CD4-positive, CD25-positive, alpha-beta regulatory T cell (primary cell): ENCODE data around the gene ZNF804B. TPM values are rescaled to one million over a fixed set of nuclear protein-coding genes. Genes with fewer than 3 reads are reported as not detected.

ENCODE experiments used
- ATAC-seq, 2 donors: fragments of 150-1000 bp; cut with Tn5 transposase; one replicate each; pipeline ENCODE4 v1.10.0; 2021; ENCODE audit warnings: low read depth in 2 of 2, moderate number of reproducible peaks in 2 of 2, moderate library complexity in 1 of 2
- DNase-seq, 3 donors: peaks; one replicate each; pipeline versions ENCODE4 v3.0.0 to v3.0.0-alpha.2; 2012 to 2022; ENCODE audit warnings: mixed read lengths in 1 of 3
- H3K27ac ChIP-seq: one replicate; pipeline ENCODE4 v1.7.0; 2013; ENCODE audit warnings: mild to moderate bottlenecking, low read length; ENCODE audit not compliant: insufficient read depth, poor library complexity, severe bottlenecking
- H3K27me3 ChIP-seq: one replicate; pipeline ENCODE4 v1.7.0; 2013; ENCODE audit warnings: low read length; ENCODE audit not compliant: control insufficient read depth, insufficient read depth
- H3K36me3 ChIP-seq: one replicate; pipeline ENCODE4 v1.7.0; 2013; ENCODE audit warnings: mild to moderate bottlenecking, low read length, moderate library complexity; ENCODE audit not compliant: control insufficient read depth, insufficient read depth
- H3K4me1 ChIP-seq: 2 replicates; pipeline ENCODE4 v1.7.0; 2013; ENCODE audit warnings: mild to moderate bottlenecking, low read length; ENCODE audit not compliant: insufficient read depth, control insufficient read depth, poor library complexity, severe bottlenecking
- H3K4me3 ChIP-seq: one replicate; pipeline ENCODE4 v1.7.0; 2013; ENCODE audit warnings: low read depth, mild to moderate bottlenecking, low read length, moderate library complexity
- H3K9me3 ChIP-seq, 2 experiments: 1 replicate in 1 of 2; 2 replicates in 1 of 2; pipeline ENCODE4 v1.7.0; 2013; ENCODE audit warnings: low read length in 2 of 2, mild to moderate bottlenecking in 1 of 2, moderate library complexity in 1 of 2; ENCODE audit not compliant: control insufficient read depth in 2 of 2
- H3K27ac Mint-ChIP-seq, 3 donors: one replicate each; pipeline ENCODE4 v1.8.0; 2020 to 2022; ENCODE audit warnings: mild to moderate bottlenecking in 3 of 3, mixed read lengths in 3 of 3, moderate library complexity in 2 of 3
- H3K27me3 Mint-ChIP-seq: one replicate; pipeline ENCODE4 v1.8.0; 2022; ENCODE audit warnings: mild to moderate bottlenecking, mixed read lengths
- H3K36me3 Mint-ChIP-seq: one replicate; pipeline ENCODE4 v1.8.0; 2020; ENCODE audit warnings: mixed read lengths
- H3K4me1 Mint-ChIP-seq, 4 donors: one replicate each; pipeline ENCODE4 v1.8.0; 2020 to 2022; ENCODE audit warnings: mixed read lengths in 4 of 4, mild to moderate bottlenecking in 1 of 4
- H3K4me3 Mint-ChIP-seq, 4 donors: one replicate each; pipeline ENCODE4 v1.8.0; 2020 to 2022; ENCODE audit warnings: mild to moderate bottlenecking in 4 of 4, mixed read lengths in 4 of 4, moderate library complexity in 3 of 4
- H3K9me3 Mint-ChIP-seq, 7 donors: one replicate each; pipeline ENCODE4 v1.8.0; 2020 to 2022; ENCODE audit warnings: mixed read lengths in 7 of 7, mild to moderate bottlenecking in 3 of 7, moderate library complexity in 2 of 7
- polyA plus RNA-seq, 4 donors: library from polyadenylated mRNA; unstranded; fragments of 300-500 nt; fragmentation: Illumina TruSeq; gene quantifications; one replicate each; pipeline ENCODE4 v1.2.3, GENCODE V29; 2021
- total RNA-seq: library from RNA; stranded (reverse); gene quantifications from one replicate; pipeline ENCODE4 v1.2.3, GENCODE V29; 2022

The ZNF804B gene
- total and polyA plus RNA-seq, 5 donors from 2014 or later, result not detected

- DNase-seq (no peak), ATAC-seq (no peak)
- Mint-ChIP-seq H3K4me1 (no peaks in the 10 kb centered on the region), H3K27me3 (no peaks in the 10 kb centered on the region), H3K36me3 (no peaks in the 10 kb centered on the region), H3K9me3 (peaks cover 0 to 7% (median 2%) of the 10 kb centered on the region in 7 donors), H3K4me3 (no peak overlapping the region), H3K27ac (no peak overlapping the region)
- Histone ChIP-seq H3K36me3 (no peaks in the 10 kb centered on the region), H3K27me3 (no peaks in the 10 kb centered on the region), H3K4me1 (no peaks in the 10 kb centered on the region), H3K9me3 (no peaks in the 10 kb centered on the region), H3K27ac (no peak overlapping the region), H3K4me3 (no peak overlapping the region)
Measured at GRCh38 chr7:89308535-89308934, 549.0 kb downstream of the ZNF804B start.

DNA sequence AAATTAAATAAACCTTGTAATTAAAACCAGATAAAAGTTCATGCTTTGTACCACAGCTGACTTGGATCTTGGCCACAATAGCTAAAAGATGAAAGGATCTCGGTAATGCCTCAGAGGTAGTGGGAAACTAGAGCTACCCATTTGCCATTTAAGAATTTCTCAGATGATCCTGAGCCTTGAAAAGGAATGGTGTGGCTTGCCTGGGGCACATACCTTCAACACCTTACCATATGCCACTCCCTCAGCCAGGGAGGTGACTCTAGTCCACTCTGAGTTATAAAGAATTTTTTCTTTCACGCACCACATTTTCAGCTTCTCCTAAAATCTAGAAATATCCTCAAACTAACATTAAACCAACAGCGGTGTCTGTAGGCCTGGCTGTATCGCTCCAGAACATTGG, 552.4 kb downstream of the ZNF804B start:
- Mint-ChIP-seq H3K27ac (no peak overlapping the region), H3K4me3 (no peak overlapping the region), H3K9me3 (peaks cover 2 to 7% (median 4%) of the 10 kb centered on the region in 7 donors), H3K4me1 (no peaks in the 10 kb centered on the region), H3K27me3 (no peaks in the 10 kb centered on the region), H3K36me3 (no peaks in the 10 kb centered on the region)
- Histone ChIP-seq H3K4me3 (no peak overlapping the region), H3K9me3 (no peaks in the 10 kb centered on the region), H3K27ac (no peak overlapping the region), H3K36me3 (no peaks in the 10 kb centered on the region), H3K27me3 (no peaks in the 10 kb centered on the region), H3K4me1 (no peaks in the 10 kb centered on the region)
- DNase-seq, result no peak
- ATAC-seq, result no peak

GRCh38 chr7:89312551-89312950, 553.1 kb downstream of the ZNF804B start:
- Histone ChIP-seq H3K4me3 (no peak overlapping the region), H3K9me3 (peaks cover 0 to 5% of the 10 kb centered on the region in 2 experiments), H3K27me3 (no peaks in the 10 kb centered on the region), H3K36me3 (no peaks in the 10 kb centered on the region), H3K27ac (no peak overlapping the region), H3K4me1 (no peaks in the 10 kb centered on the region)
- Mint-ChIP-seq H3K4me1 (no peaks in the 10 kb centered on the region), H3K27me3 (no peaks in the 10 kb centered on the region), H3K9me3 (peaks cover 2 to 10% (median 4%) of the 10 kb centered on the region in 7 donors), H3K4me3 (no peak overlapping the region), H3K36me3 (no peaks in the 10 kb centered on the region), H3K27ac (no peak overlapping the region)
- no peak for DNase-seq
- ATAC-seq, result no peak

DNA sequence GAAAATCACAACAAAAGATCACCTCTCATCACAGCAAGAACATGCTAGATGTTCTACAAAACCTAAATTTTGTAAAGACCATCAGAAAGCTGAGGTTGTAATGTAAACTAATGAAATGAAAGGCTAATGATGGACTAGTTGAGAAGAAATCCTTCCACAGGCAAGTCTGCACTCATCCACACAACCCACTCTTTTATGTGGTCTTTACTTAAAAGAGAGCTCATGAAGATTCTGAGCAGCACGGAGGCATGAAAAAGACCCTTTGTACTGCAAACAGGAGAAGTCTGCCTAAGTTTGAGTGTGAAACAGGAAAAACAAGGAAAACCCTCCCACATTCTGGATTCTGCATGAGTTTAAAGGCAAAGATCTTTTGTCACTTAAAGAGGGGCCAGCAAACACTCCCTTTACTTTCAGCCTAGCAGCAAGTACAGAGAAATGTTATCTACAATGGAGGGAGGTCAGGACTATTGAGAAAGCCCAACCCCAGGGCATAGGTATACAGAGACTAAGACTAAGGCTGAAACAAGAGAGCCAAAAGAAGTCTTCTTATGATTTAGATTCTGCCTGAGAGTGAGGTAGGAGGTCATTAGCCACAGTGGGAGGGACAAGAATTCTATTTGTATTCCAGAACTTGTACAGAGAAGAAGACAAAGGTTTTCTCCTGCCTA, 557.2 kb downstream of the ZNF804B start:
- Mint-ChIP-seq H3K27me3 (no peaks in the 10 kb centered on the region), H3K27ac (no peak overlapping the region), H3K36me3 (no peaks in the 10 kb centered on the region), H3K4me1 (no peaks in the 10 kb centered on the region), H3K4me3 (no peak overlapping the region), H3K9me3 (peaks cover 0 to 21% (median 4%) of the 10 kb centered on the region in 7 donors)
- Histone ChIP-seq H3K36me3 (no peaks in the 10 kb centered on the region), H3K27ac (no peak overlapping the region), H3K4me3 (no peak overlapping the region), H3K27me3 (no peaks in the 10 kb centered on the region), H3K4me1 (no peaks in the 10 kb centered on the region), H3K9me3 (peaks cover 4 to 6% of the 10 kb centered on the region in 2 experiments)
- DNase-seq, result no peak
- no peak for ATAC-seq

DNA sequence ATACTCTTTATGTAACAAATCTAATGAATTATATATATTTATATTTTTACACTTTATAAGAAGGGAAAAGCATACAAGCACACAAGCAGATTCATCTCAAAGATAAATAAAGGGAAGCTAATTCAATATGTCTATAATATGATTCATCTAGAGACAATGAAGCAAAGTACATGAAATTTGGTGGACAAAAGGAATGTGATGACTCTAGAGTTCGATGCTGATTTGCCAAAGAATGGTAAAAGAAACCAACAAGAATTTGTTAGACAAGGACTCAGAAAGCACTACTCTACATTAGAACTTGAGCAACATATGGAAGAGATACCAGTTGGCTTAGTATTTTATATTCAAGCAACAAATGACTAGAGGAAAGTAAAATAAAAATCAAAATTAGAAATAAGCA, 572.5 kb downstream of the ZNF804B start:
- H3K27me3 Mint-ChIP-seq, result no peaks in the 10 kb centered on the region
- H3K36me3 Mint-ChIP-seq, result no peaks in the 10 kb centered on the region
- H3K4me1 ChIP-seq, result no peaks in the 10 kb centered on the region
- H3K27me3 ChIP-seq, result no peaks in the 10 kb centered on the region
- no peak overlapping the region for H3K4me3 Mint-ChIP-seq
- DNase-seq (no peak), ATAC-seq (no peak)
- no peak overlapping the region for H3K27ac Mint-ChIP-seq
- H3K27ac ChIP-seq, result no peak overlapping the region
- H3K9me3 Mint-ChIP-seq, result peaks cover 0 to 9% (median 0%) of the 10 kb centered on the region in 7 donors
- no peak overlapping the region for H3K4me3 ChIP-seq
- no peaks in the 10 kb centered on the region for H3K36me3 ChIP-seq
- no peaks in the 10 kb centered on the region for H3K9me3 ChIP-seq
- H3K4me1 Mint-ChIP-seq, result no peaks in the 10 kb centered on the region

- Mint-ChIP-seq H3K4me3 (no peak overlapping the region), H3K9me3 (peaks cover 0 to 9% (median 2%) of the 10 kb centered on the region in 7 donors), H3K4me1 (no peaks in the 10 kb centered on the region), H3K27ac (no peak overlapping the region), H3K27me3 (no peaks in the 10 kb centered on the region), H3K36me3 (no peaks in the 10 kb centered on the region)
- Histone ChIP-seq H3K4me3 (no peak overlapping the region), H3K27ac (no peak overlapping the region), H3K4me1 (no peaks in the 10 kb centered on the region), H3K36me3 (no peaks in the 10 kb centered on the region), H3K9me3 (no peaks in the 10 kb centered on the region), H3K27me3 (no peaks in the 10 kb centered on the region)
- DNase-seq (no peak), ATAC-seq (no peak)
Measured at GRCh38 chr7:89334797-89335196, 575.3 kb downstream of the ZNF804B start.

DNA sequence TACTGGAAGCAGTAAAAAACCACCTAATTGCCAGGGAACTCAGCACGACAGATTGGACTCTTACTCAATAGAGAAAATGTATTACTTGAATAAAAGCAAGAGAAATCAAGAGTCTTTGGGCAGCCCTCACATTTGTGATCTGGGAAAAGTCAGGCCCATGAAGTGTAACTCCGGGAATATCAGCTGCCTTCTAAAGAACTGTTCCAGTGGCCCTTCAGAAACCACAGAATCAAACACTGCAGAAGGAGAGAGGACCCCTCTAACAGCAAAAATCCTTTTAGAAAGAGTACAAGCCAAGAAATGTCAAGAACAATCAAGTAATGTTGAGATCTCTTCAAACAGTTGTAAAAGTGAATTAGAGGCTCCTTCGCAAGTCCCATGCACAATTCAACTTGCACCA, 576.0 kb downstream of the ZNF804B start:
- H3K27ac ChIP-seq, result no peak overlapping the region
- Mint-ChIP-seq H3K9me3 (peaks cover 0 to 9% (median 2%) of the 10 kb centered on the region in 7 donors), H3K27me3 (no peaks in the 10 kb centered on the region), H3K36me3 (no peaks in the 10 kb centered on the region), H3K4me1 (no peaks in the 10 kb centered on the region), H3K4me3 (no peak overlapping the region), H3K27ac (no peak overlapping the region)
- H3K4me1 ChIP-seq, result no peaks in the 10 kb centered on the region
- H3K36me3 ChIP-seq, result no peaks in the 10 kb centered on the region
- no peaks in the 10 kb centered on the region for H3K9me3 ChIP-seq
- H3K4me3 ChIP-seq, result no peak overlapping the region
- H3K27me3 ChIP-seq, result no peaks in the 10 kb centered on the region
- ATAC-seq (no peak), DNase-seq (no peak)

DNA sequence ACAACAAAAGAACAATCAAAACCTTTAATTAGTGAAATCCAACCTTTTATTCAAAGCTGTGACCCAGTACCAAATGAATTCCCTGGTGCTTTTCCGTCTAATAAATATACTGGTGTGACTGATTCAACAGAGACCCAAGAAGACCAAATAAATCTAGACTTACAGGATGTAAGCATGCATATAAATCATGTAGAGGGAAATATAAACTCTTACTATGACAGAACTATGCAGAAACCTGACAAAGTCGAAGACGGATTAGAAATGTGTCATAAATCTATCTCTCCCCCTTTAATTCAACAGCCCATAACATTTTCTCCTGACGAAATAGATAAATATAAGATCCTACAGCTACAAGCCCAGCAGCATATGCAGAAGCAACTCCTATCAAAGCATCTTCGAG, 576.6 kb downstream of the ZNF804B start:
- ATAC-seq (no peak), DNase-seq (no peak)
- Mint-ChIP-seq H3K27ac (no peak overlapping the region), H3K9me3 (peaks cover 0 to 9% (median 2%) of the 10 kb centered on the region in 7 donors), H3K27me3 (no peaks in the 10 kb centered on the region), H3K4me1 (no peaks in the 10 kb centered on the region), H3K4me3 (no peak overlapping the region), H3K36me3 (no peaks in the 10 kb centered on the region)
- no peaks in the 10 kb centered on the region for H3K36me3 ChIP-seq
- H3K9me3 ChIP-seq, result no peaks in the 10 kb centered on the region
- H3K27me3 ChIP-seq, result no peaks in the 10 kb centered on the region
- H3K27ac ChIP-seq, result no peak overlapping the region
- no peak overlapping the region for H3K4me3 ChIP-seq
- H3K4me1 ChIP-seq, result no peaks in the 10 kb centered on the region
